Upper lobe of left lung (tissue), 4 donors: ENCODE data around the gene PARP12.

Experiments
- EP300 ChIP-seq, 4 donors: sonication (generic); formaldehyde crosslinking; IDR thresholded peaks; one replicate each; pipeline ENCODE4 v1.5.1; 2017; ENCODE audit warnings: antibody characterized with exemption in 4 of 4, control low read depth in 2 of 4
- POLR2A ChIP-seq, 4 donors: fragments of 450-650 bp; IDR thresholded peaks; one replicate each; pipeline ENCODE4 v1.5.1; 2016 to 2017; ENCODE audit warnings: antibody characterized with exemption in 4 of 4, mild to moderate bottlenecking in 2 of 4
- POLR2AphosphoS5 ChIP-seq, 2 donors: sonication (generic); formaldehyde crosslinking; IDR thresholded peaks; one replicate each; pipeline ENCODE4 v1.5.1; 2017; ENCODE audit warnings: antibody characterized with exemption in 2 of 2
- TF ChIP-seq, protein P1 (sequence below), 6 experiments: fragments of 450-650 bp in 4 of 6; fragments of 200-600 bp in 2 of 6; sonication (generic) in 2 of 6; IDR thresholded peaks; one replicate each; pipeline ENCODE4 v1.5.1; 2016 to 2019; ENCODE audit warnings: antibody characterized with exemption in 6 of 6

DNA sequence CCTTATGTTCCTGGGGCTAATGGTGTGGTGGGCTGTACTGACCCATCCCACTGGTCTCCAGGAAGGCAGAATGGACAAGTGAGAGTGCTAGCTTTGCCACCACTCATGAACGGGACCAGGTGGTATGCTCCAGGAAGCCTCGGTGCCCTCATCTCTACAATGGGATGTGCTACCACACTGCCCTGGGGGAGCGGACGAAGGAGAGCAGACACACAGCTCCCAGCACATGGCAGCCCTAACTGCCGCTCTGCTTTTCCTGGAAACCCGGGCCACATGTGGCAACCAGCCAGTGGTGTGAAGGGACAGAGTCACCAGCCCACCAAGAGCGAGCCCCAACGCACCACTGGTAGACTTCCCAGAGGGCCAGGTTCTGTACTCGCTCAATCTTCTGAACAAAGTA is 35.8 kb downstream of the PARP12 start:
- no peak for TF ChIP-seq POLR2A (IDR thresholded peaks at IDR 0.05)
- TF ChIP-seq POLR2AphosphoS5 (IDR thresholded peaks at IDR 0.05), result no peak
- TF ChIP-seq, protein P1, sequence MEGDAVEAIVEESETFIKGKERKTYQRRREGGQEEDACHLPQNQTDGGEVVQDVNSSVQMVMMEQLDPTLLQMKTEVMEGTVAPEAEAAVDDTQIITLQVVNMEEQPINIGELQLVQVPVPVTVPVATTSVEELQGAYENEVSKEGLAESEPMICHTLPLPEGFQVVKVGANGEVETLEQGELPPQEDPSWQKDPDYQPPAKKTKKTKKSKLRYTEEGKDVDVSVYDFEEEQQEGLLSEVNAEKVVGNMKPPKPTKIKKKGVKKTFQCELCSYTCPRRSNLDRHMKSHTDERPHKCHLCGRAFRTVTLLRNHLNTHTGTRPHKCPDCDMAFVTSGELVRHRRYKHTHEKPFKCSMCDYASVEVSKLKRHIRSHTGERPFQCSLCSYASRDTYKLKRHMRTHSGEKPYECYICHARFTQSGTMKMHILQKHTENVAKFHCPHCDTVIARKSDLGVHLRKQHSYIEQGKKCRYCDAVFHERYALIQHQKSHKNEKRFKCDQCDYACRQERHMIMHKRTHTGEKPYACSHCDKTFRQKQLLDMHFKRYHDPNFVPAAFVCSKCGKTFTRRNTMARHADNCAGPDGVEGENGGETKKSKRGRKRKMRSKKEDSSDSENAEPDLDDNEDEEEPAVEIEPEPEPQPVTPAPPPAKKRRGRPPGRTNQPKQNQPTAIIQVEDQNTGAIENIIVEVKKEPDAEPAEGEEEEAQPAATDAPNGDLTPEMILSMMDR (IDR thresholded peaks at IDR 0.05), result no peak
- no peak for TF ChIP-seq EP300 (IDR thresholded peaks at IDR 0.05)
